ENCODE data around the gene ABTB2. TPM values are rescaled to one million over a fixed set of nuclear protein-coding genes. Genes with fewer than 3 reads are reported as not detected.

Gene ABTB2
- total and polyA plus RNA-seq, 10 of the 15 experiments (the other 5 are each of a cell fraction or from before 2014, with no cell fraction given) = 0.13 to 2.1 (median 0.72) TPM

- Histone ChIP-seq H3K4me1 (ENCODE audit: control insufficient read depth, insufficient read depth, low read length) (peaks cover 16% of the 10 kb centered on the region; the same call in 1 of the 2 replicates), H3K36me3 (ENCODE audit: control insufficient read depth in 2 of 2, insufficient read depth in 2 of 2, low read length in 1 of 2) (no peaks in the 10 kb centered on the region), H3K9ac (ENCODE audit: control insufficient read depth, insufficient read depth, low read length) (no peak overlapping the region), H3K27ac (ENCODE audit: control insufficient read depth, insufficient read depth) (no peak overlapping the region), H3K79me2 (ENCODE audit: control insufficient read depth, insufficient read depth, low read length) (no peaks in the 10 kb centered on the region), H3K27me3 (replicated peaks in 1 of 2; ENCODE audit: control insufficient read depth in 2 of 2, insufficient read depth in 2 of 2, low read length in 1 of 2) (no peaks in the 10 kb centered on the region), H3K9me3 (replicated peaks; ENCODE audit: control insufficient read depth, insufficient read depth, low read length) (no peaks in the 10 kb centered on the region), H3K4me3 (no peak overlapping the region), H3K4me2 (ENCODE audit: control insufficient read depth, insufficient read depth) (no peak overlapping the region), H4K20me1 (ENCODE audit: control insufficient read depth, insufficient read depth) (no peaks in the 10 kb centered on the region), H2AFZ (ENCODE audit: control insufficient read depth, low read depth, low read length) (peak overlapping the region; percentile 9; the same call in 1 of the 2 replicates)
- ATAC-seq (no peak), DNase-seq (ENCODE audit: low read depth, low spot score) (no peak), FAIRE-seq (no peak)
- RAD21 ChIA-PET (ENCODE audit: unreplicated experiment) = interaction anchor here (0.5 to 4.6 kb wide), 7 partner anchors 9 to 107 kb away, joined by 3 to 20 read pairs (median 4); no protein-coding TSS in a partner anchor
- in situ Hi-C loops (cut with MboI) (no loop called here), intact Hi-C loops (cut with micrococcal nuclease; ENCODE audit: unreplicated experiment) (no loop called here)
- CTCF ChIA-PET = interaction anchor here (0.7 to 2.3 kb wide), 2 partner anchors 17 to 80 kb away, joined by 3 to 6 read pairs; no protein-coding TSS in a partner anchor
- BruUV-seq (replicated peaks) = no TSS peak
- POLR2A ChIA-PET = interaction anchor here (0.5 kb wide), 1 partner anchor 64 kb away, joined by 3 read pairs; no protein-coding TSS in a partner anchor
- WGBS (ENCODE audit: insufficient coverage, insufficient replicate concordance, low lambda C conversion rate, missing lambda C conversion rate) = 0% methylated on average over 3 of the region's 3 CpGs
- SMC1A ChIA-PET (ENCODE audit: uncharacterized antibody, unreplicated experiment) = interaction anchor here (0.8 to 12.4 kb wide), 7 partner anchors 11 to 115 kb away, joined by 3 to 138 read pairs (median 6); no protein-coding TSS in a partner anchor
- no peak for TF ChIP-seq STAT3 (IDR thresholded peaks at IDR 0.05; ENCODE audit: low read depth, low read length)
- no peak for TF ChIP-seq MAX (IDR thresholded peaks at IDR 0.05; ENCODE audit: low read depth, low read length)
- no peak for TF ChIP-seq CEBPB (IDR thresholded peaks at IDR 0.05; ENCODE audit: borderline replicate concordance in 1 of 2, low read depth in 2 of 2, low read length in 2 of 2)
- TF ChIP-seq TCF12 (IDR thresholded peaks at IDR 0.05; ENCODE audit: low read depth, low read length) = no peak
- no peak for TF ChIP-seq STAT1 (conservative IDR thresholded peaks at IDR 0.05)
- no peak for TF ChIP-seq ATF3 (IDR thresholded peaks at IDR 0.05; ENCODE audit: borderline replicate concordance, extremely low read depth, low read depth, low read length)
- no peak for TF ChIP-seq GATAD2B (conservative IDR thresholded peaks at IDR 0.05; ENCODE audit: low read depth)
- no peak for TF ChIP-seq PML (IDR thresholded peaks at IDR 0.05; ENCODE audit: low read length)
- no peak for TF ChIP-seq SIX5 (IDR thresholded peaks at IDR 0.05; ENCODE audit: low read depth, low read length, severe bottlenecking)
- no peak for TF ChIP-seq NRF1 (conservative IDR thresholded peaks at IDR 0.05; ENCODE audit: low read depth, low read length)
- no peak for TF ChIP-seq SPI1 (IDR thresholded peaks at IDR 0.05; ENCODE audit: borderline replicate concordance, insufficient read depth, low read depth, low read length)
- no peak for TF ChIP-seq ZBED1 (IDR thresholded peaks at IDR 0.05; ENCODE audit: borderline replicate concordance)
- TF ChIP-seq NR2C2 (IDR thresholded peaks at IDR 0.05; ENCODE audit: borderline replicate concordance, control insufficient read depth, insufficient read length, low read depth) = no peak
- no peak for TF ChIP-seq BMI1 (IDR thresholded peaks at IDR 0.05; ENCODE audit: borderline replicate concordance)
Observed at GRCh38 chr11:34251589-34251980, 106.2 kb downstream of the ABTB2 start.
